ENCODE results near the gene CTCF.
"Not testable (repeated sequence)": the region's sequence is repeated elsewhere in the genome, so short reads cannot be mapped to it uniquely, and the experiment has no call there.

The CTCF gene

GRCh38 chr16:67562526-67562917, at the start of gene CTCF:
TSS of gene CTCF (plus strand) at chr16:67562526. CDS start at chr16:67610833, 48,307 bp downstream.
- in situ Hi-C loops (cut with MboI; ENCODE audit: low sequenced_read_pairs), result no loop called here

- in situ Hi-C loops (cut with MboI; ENCODE audit: low sequenced_read_pairs), result not testable (repeated sequence)
Measured at GRCh38 chr16:67513892-67514291, 48.4 kb upstream of the CTCF start.

GRCh38 chr16:67514382-67514828, 47.9 kb upstream of the CTCF start:
- in situ Hi-C loops (cut with MboI; ENCODE audit: low sequenced_read_pairs), result no loop called here

- in situ Hi-C loops (cut with MboI; ENCODE audit: low sequenced_read_pairs), result no loop called here
Measured at GRCh38 chr16:67516296-67517154, 45.8 kb upstream of the CTCF start.

- in situ Hi-C loops (cut with MboI; ENCODE audit: low sequenced_read_pairs), result no loop called here
Measured at GRCh38 chr16:67517155-67517445, 45.2 kb upstream of the CTCF start.

GRCh38 chr16:67517661-67518423, 44.5 kb upstream of the CTCF start:
- in situ Hi-C loops (cut with MboI; ENCODE audit: low sequenced_read_pairs), result no loop called here

GRCh38 chr16:67518676-67519075, 43.6 kb upstream of the CTCF start:
- in situ Hi-C loops (cut with MboI; ENCODE audit: low sequenced_read_pairs), result no loop called here

GRCh38 chr16:67519242-67519641, 43.1 kb upstream of the CTCF start:
- in situ Hi-C loops (cut with MboI; ENCODE audit: low sequenced_read_pairs), result no loop called here

GRCh38 chr16:67521095-67521804, 41.1 kb upstream of the CTCF start:
- in situ Hi-C loops (cut with MboI; ENCODE audit: low sequenced_read_pairs), result no loop called here

- in situ Hi-C loops (cut with MboI; ENCODE audit: low sequenced_read_pairs), result no loop called here
Measured at GRCh38 chr16:67525176-67525860, 37.0 kb upstream of the CTCF start.

- in situ Hi-C loops (cut with MboI; ENCODE audit: low sequenced_read_pairs), result no loop called here
Measured at GRCh38 chr16:67526149-67526791, 36.1 kb upstream of the CTCF start.

GRCh38 chr16:67528222-67528869, 34.0 kb upstream of the CTCF start, which contains the start of gene RIPOR1:
TSS of gene RIPOR1 (plus strand) at chr16:67528829. CDS start at chr16:67538447, 9,618 bp downstream.
- in situ Hi-C loops (cut with MboI; ENCODE audit: low sequenced_read_pairs), result no loop called here

GRCh38 chr16:67528870-67529581, 33.3 kb upstream of the CTCF start:
- in situ Hi-C loops (cut with MboI; ENCODE audit: low sequenced_read_pairs), result no loop called here

- in situ Hi-C loops (cut with MboI; ENCODE audit: low sequenced_read_pairs), result no loop called here
Measured at GRCh38 chr16:67529582-67530012, 32.7 kb upstream of the CTCF start.

- in situ Hi-C loops (cut with MboI; ENCODE audit: low sequenced_read_pairs), result no loop called here
Measured at GRCh38 chr16:67530013-67530939, 32.0 kb upstream of the CTCF start.

GRCh38 chr16:67531247-67531646, 31.1 kb upstream of the CTCF start:
- in situ Hi-C loops (cut with MboI; ENCODE audit: low sequenced_read_pairs), result no loop called here

GRCh38 chr16:67533024-67533560, 29.2 kb upstream of the CTCF start:
- in situ Hi-C loops (cut with MboI; ENCODE audit: low sequenced_read_pairs), result no loop called here

- in situ Hi-C loops (cut with MboI; ENCODE audit: low sequenced_read_pairs), result not testable (repeated sequence)
Measured at GRCh38 chr16:67533987-67534386, 28.3 kb upstream of the CTCF start.

Measured in HL-60/S4 treated with retinoic acid at 250 ng/mL for 4 days and 3 days (cell line).